H1 (cell line): ENCODE results near the gene ISG20L2. TPM values are rescaled to one million over a fixed set of nuclear protein-coding genes. Genes with fewer than 3 reads are reported as not detected.

Experiments
- FOSL1 ChIP-seq: IDR thresholded peaks from 2 replicates; pipeline ENCODE4 v1.6.1; 2011; ENCODE audit warnings: mild to moderate bottlenecking, low read depth, low read length, moderate library complexity; ENCODE audit not compliant: insufficient read depth
- HDAC6 ChIP-seq: IDR thresholded peaks from one replicate; pipeline ENCODE4 v1.7.1; 2012; ENCODE audit warnings: low read depth, mild to moderate bottlenecking, inconsistent platforms, low read length, moderate library complexity
- POLR2A ChIP-seq, 2 experiments: IDR thresholded peaks; 1 replicate in 1 of 2; 2 replicates in 1 of 2; pipeline ENCODE4 v1.6.1; 2011; ENCODE audit warnings: low read depth in 2 of 2, low read length in 2 of 2, mild to moderate bottlenecking in 2 of 2; ENCODE audit errors: control extremely low read depth in 1 of 2
- RXRA ChIP-seq: IDR thresholded peaks from 2 replicates; pipeline ENCODE4 v1.6.1; 2011; ENCODE audit warnings: low read depth, mild to moderate bottlenecking, low read length, moderate library complexity; ENCODE audit not compliant: insufficient read depth
- SP1 ChIP-seq: IDR thresholded peaks from 2 replicates; pipeline ENCODE4 v1.6.1; 2011; ENCODE audit warnings: low read depth, low read length
- TAF1 ChIP-seq: IDR thresholded peaks from 2 replicates; pipeline ENCODE4 v1.6.1; 2011; ENCODE audit warnings: mild to moderate bottlenecking, low read depth, low read length
- polyA plus RNA-seq, 7 experiments: library from polyadenylated mRNA; depleted of rRNA in 3 of 7; stranded (reverse) in 5 of 7; unstranded in 2 of 7; fragments of >200 nt in 5 of 7; fragments of 200-250 nt in 2 of 7; gene quantifications; 1 replicate in 5 of 7; 2 replicates in 1 of 7; 4 replicates in 1 of 7; pipeline versions ENCODE4 v1.2.1 to v1.2.3, GENCODE V29; 2011 to 2013; ENCODE audit warnings: missing spikeins in 2 of 7, mixed read lengths in 2 of 7
- total RNA-seq: library from RNA; stranded (reverse); fragmentation: NEBNext Ultra II Directional; extraction: Animal tissue kit (Norgen Biotek cat#: 25700); gene quantifications from 2 replicates; pipeline ENCODE4 v1.2.1, GENCODE V29; 2021

Gene ISG20L2
- total and polyA plus RNA-seq, 2 of the 8 experiments (the other 6 are each of a cell fraction or from before 2014, with no cell fraction given) = 47.5 to 53.0 TPM

DNA sequence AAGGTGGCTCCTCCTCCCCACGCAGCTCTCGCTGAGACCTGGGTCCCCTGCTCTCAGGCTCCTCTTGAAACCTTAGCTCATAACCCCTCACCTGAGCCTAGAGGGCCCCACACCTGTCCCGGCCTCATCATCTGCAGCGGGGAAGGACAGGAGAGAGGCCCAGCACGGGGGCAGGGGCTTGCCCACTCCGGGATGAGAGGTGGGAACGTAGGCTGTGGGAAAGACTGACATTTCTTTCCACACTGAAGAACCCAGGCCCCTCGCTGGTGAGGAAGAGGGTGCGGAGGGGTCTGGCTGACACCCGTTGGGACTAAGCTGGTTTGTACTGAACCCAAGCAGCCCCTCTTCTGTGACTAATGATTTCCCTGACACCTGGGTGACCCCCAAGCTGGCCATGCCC lies 37.4 kb downstream of the ISG20L2 start (continued):
- no peak for TF ChIP-seq POLR2A (IDR thresholded peaks at IDR 0.05; ENCODE audit: control extremely low read depth in 1 of 2, low read depth in 2 of 2, low read length in 2 of 2)
- no peak for TF ChIP-seq HDAC6
- no peak for TF ChIP-seq FOSL1
- no peak for TF ChIP-seq TAF1
- TF ChIP-seq SP1 = no peak
- TF ChIP-seq RXRA = no peak
